Nephron progenitor cell (in vitro differentiated cells): ENCODE data around the gene CLASRP.

ENCODE experiments used
- DNase-seq: peaks from one replicate; pipeline ENCODE4 v3.0.0; 2021
- H3K27ac Mint-ChIP-seq: 2 replicates; pipeline ENCODE4 v1.8.0; 2021; ENCODE audit warnings: mild to moderate bottlenecking, moderate library complexity, mixed read lengths
- H3K27me3 Mint-ChIP-seq: 2 replicates; pipeline ENCODE4 v1.8.0; 2021; ENCODE audit warnings: mild to moderate bottlenecking, low read depth, mixed read lengths; ENCODE audit not compliant: poor library complexity
- H3K36me3 Mint-ChIP-seq: 2 replicates; pipeline ENCODE4 v1.8.0; 2021; ENCODE audit warnings: low read depth, mixed read lengths
- H3K4me1 Mint-ChIP-seq: 2 replicates; pipeline ENCODE4 v1.8.0; 2021; ENCODE audit warnings: mixed read lengths
- H3K4me3 Mint-ChIP-seq: 2 replicates; pipeline ENCODE4 v1.8.0; 2021; ENCODE audit warnings: mild to moderate bottlenecking, moderate library complexity, mixed read lengths
- H3K9me3 Mint-ChIP-seq: 2 replicates; pipeline ENCODE4 v1.8.0; 2021; ENCODE audit warnings: mild to moderate bottlenecking, moderate library complexity, mixed read lengths
- TF ChIP-seq, protein P1 (sequence below): fragments of 200-600 bp; sonication (generic); IDR thresholded peaks from 2 replicates; pipeline ENCODE4 v1.5.0; 2021; ENCODE audit warnings: antibody characterized with exemption

Gene CLASRP

GRCh38 chr19:45094137-45094536, 55.3 kb downstream of the CLASRP start:
- Mint-ChIP-seq H3K9me3 (no peaks in the 10 kb centered on the region), H3K36me3 (peaks cover 26% of the 10 kb centered on the region), H3K4me3 (peak overlapping the region; percentile 98), H3K27ac (peak overlapping the region; percentile 92), H3K4me1 (peaks cover 76% of the 10 kb centered on the region), H3K27me3 (no peaks in the 10 kb centered on the region)
- DNase-seq: no peak
- TF ChIP-seq, protein P1, sequence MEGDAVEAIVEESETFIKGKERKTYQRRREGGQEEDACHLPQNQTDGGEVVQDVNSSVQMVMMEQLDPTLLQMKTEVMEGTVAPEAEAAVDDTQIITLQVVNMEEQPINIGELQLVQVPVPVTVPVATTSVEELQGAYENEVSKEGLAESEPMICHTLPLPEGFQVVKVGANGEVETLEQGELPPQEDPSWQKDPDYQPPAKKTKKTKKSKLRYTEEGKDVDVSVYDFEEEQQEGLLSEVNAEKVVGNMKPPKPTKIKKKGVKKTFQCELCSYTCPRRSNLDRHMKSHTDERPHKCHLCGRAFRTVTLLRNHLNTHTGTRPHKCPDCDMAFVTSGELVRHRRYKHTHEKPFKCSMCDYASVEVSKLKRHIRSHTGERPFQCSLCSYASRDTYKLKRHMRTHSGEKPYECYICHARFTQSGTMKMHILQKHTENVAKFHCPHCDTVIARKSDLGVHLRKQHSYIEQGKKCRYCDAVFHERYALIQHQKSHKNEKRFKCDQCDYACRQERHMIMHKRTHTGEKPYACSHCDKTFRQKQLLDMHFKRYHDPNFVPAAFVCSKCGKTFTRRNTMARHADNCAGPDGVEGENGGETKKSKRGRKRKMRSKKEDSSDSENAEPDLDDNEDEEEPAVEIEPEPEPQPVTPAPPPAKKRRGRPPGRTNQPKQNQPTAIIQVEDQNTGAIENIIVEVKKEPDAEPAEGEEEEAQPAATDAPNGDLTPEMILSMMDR: no peak

DNA sequence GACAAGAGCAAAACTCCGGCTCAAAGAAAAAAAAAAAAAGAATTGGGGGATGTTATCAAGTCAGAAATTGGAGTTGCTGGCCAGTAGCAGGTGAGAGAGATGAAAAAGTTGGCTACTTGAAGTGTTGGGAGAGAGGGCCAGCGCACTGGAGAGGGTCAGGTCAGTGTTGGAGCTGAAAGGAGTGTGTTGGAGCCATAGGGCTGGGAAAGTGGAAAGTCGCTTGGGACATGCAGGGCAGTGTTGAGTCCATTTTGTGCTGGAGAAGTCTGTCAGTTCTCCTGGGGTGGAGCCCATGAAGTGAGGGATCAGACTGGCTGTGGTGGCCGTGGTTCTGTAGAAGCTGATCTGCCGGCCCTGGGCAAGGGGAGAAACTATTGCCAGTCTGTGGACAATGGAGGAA, 55.9 kb downstream of the CLASRP start:
- Mint-ChIP-seq H3K27ac (no peak overlapping the region), H3K27me3 (no peaks in the 10 kb centered on the region), H3K9me3 (no peaks in the 10 kb centered on the region), H3K4me3 (peak overlapping the region; percentile 98), H3K4me1 (peaks cover 81% of the 10 kb centered on the region), H3K36me3 (peaks cover 23% of the 10 kb centered on the region)
- TF ChIP-seq, protein P1: no peak
- no peak for DNase-seq

DNA sequence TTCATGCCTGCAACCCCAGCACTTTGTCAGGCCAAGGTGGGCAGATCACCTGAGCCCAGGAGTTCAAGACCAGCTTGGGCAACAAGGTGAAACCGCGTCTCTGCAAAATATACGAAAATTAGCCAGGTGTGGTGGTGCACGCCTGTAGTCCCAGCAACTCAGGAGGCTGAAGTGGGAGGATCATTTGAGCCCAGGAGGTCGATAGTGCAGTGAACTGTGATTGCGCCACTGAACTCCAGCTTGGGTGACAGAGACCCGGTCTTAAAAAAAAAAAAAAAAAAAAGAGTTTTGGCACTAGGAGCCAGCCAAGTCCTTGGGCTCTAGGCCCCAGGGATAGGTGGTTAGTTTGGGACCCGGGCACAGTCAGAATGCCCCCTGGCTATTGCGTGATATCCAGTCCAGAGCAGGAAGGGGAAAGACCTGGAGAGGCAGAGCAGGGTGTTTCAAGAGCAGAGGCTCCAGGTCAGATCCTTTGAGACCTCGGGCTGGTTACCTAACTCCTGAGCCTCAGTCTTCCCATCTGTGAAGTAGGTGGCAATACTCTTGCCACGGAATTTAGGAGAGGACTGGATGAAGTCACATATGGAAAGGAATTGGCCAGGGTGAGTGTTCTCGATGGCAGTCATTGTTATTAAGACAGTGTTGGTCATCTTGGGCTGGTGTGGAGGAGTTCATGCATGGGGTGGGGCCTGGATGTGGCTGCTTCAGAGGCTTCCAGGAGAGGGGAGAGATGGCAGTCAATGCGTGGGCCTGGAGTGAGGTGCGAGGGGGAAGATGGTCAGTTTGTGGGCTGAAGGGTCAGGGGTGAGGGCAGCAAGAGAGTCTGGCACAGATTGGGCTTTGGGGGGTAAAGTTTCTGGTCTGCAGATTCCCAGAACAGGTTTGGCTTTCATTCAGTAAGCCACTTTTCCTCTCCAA, 56.9 kb downstream of the CLASRP start:
- H3K27me3 Mint-ChIP-seq: no peaks in the 10 kb centered on the region
- H3K4me3 Mint-ChIP-seq: peak overlapping the region; percentile 41
- H3K36me3 Mint-ChIP-seq: peaks cover 18% of the 10 kb centered on the region
- no peak for DNase-seq
- TF ChIP-seq, protein P1: no peak
- no peaks in the 10 kb centered on the region for H3K9me3 Mint-ChIP-seq
- peak overlapping the region; percentile 71 for H3K27ac Mint-ChIP-seq
- peaks cover 82% of the 10 kb centered on the region for H3K4me1 Mint-ChIP-seq

DNA sequence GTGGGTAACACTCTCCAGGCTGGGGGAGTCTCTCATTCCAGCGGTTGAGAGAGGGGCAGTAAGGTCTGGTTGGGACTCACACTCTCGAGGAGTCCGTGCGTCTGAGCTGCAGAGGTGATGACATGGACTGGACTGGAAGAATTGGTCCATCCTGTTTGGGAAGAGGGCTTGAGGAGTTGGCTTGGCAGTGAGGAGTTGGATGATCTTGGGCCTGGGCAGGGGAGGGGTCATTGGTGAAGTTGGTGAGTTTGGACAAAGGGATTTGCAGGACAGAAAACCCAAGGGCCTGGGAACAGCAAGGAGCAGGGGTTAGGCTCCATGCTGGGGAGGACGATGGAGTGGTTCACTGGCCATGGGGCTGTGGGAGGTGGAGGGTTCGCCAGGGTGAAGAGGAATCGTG, 57.9 kb downstream of the CLASRP start:
- H3K4me1 Mint-ChIP-seq: peaks cover 84% of the 10 kb centered on the region
- peak overlapping the region; percentile 5 for H3K27ac Mint-ChIP-seq
- H3K4me3 Mint-ChIP-seq: peak overlapping the region; percentile 23
- peaks cover 4% of the 10 kb centered on the region for H3K27me3 Mint-ChIP-seq
- peaks cover 12% of the 10 kb centered on the region for H3K36me3 Mint-ChIP-seq
- DNase-seq: no peak
- TF ChIP-seq, protein P1: no peak
- H3K9me3 Mint-ChIP-seq: no peaks in the 10 kb centered on the region

DNA sequence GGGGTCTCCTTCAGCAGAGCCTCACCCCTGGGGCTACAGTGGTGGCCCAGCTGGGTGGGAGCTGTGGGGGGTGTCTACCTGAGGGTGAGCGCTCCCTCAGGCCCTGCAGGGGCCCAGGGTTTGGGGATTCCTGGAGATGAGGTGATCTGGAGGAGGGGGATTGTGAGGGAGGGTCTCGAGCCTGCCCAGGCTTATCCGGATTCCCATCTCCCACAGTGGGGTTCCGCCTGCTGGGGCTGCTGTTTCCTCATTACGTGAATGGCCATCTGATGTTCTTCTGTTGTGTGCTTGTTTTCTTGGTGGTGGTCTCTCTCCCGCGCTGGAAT, 58.6 kb downstream of the CLASRP start:
- TF ChIP-seq, protein P1: no peak
- Mint-ChIP-seq H3K36me3 (peaks cover 12% of the 10 kb centered on the region), H3K27ac (peak overlapping the region; percentile 95), H3K4me3 (peak overlapping the region; percentile 57), H3K27me3 (peaks cover 4% of the 10 kb centered on the region), H3K9me3 (no peaks in the 10 kb centered on the region), H3K4me1 (peaks cover 89% of the 10 kb centered on the region)
- no peak for DNase-seq
